Measurements from ENCODE around the gene SSNA1. TPM values are rescaled to one million over a fixed set of nuclear protein-coding genes. Genes with fewer than 3 reads are reported as not detected.

The SSNA1 gene, protein sequence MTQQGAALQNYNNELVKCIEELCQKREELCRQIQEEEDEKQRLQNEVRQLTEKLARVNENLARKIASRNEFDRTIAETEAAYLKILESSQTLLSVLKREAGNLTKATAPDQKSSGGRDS
- 38.2 TPM for total RNA-seq

DNA sequence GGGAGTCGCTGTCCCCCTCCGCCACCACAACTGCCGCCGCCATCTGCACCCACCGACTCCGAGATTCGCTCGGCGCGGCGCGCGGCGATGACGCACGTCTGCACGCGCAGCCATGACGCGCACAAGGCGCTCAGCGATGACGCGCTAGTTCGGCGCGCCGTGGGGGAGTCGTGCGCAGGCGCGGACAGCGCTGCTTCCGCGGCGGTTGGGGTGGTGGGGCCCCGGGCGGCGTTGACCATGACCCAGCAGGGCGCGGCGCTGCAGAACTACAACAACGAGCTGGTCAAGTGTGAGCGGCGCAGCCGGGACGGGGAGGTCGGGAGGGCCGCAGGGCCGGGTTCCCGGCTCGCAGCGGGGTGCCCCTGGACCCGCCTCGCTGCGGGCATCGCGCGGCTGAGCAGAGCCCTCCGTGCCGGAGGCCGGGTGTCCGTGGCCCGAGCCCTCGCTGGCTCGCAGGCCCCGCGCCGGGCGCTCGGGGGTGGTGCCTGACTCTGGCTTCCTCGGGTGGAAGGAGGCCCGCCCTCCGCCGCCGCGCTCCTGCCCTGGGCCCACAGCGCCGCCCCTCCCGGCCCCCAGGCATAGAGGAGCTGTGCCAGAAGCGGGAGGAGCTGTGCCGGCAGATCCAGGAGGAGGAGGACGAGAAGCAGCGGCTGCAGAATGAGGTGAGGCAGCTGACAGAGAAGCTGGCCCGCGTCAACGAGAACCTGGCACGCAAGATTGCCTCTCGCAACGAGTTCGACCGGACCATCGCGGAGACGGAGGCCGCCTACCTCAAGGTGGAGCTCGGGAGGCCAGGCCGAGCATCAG, at the start of gene SSNA1, which contains the start of gene ANAPC2:
Gene SSNA1, plus strand, starts transcription at position 187 of the 807 bp plus-strand sequence. Its CDS starts 51 bp downstream, at position 238.
Gene ANAPC2, minus strand, starts transcription at position 71 of the 807 bp plus-strand sequence. Its CDS starts 28 bp downstream, at position 43.
- Histone ChIP-seq H3K4me3 (ENCODE audit: low read length) (peak within 1 kb of the TSS; percentile 94), H3K27me3 (ENCODE audit: insufficient read depth, low read length) (no peaks in the 10 kb centered on the region), H3K9me3 (ENCODE audit: low read depth, low read length) (no peaks in the 10 kb centered on the region), H3K4me1 (ENCODE audit: insufficient read depth, low read length) (peaks cover 38% of the 10 kb centered on the region)

DNA sequence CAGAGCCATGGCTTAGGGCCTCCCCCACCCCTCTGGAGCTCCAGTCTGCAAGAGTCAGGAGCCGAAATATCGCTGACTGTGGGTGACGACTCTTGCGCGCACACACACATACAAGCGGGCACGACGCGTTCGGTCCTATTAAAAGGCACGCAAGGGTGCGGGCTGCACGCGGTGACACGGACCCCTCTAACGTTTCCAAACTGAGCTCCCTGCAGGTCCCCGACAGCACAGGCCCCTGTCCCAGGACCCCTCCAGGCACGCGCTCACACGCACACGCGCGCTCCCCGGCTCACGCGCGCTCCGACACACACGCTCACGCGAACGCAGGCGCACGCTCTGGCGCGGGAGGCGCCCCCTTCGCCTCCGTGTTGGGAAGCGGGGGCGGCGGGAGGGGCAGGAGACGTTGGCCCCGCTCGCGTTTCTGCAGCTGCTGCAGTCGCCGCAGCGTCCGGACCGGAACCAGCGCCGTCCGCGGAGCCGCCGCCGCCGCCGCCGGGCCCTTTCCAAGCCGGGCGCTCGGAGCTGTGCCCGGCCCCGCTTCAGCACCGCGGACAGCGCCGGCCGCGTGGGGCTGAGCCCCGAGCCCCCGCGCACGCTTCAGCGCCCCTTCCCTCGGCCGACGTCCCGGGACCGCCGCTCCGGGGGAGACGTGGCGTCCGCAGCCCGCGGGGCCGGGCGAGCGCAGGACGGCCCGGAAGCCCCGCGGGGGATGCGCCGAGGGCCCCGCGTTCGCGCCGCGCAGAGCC, 49.6 kb upstream of the SSNA1 start, which contains the start of gene GRIN1:
Gene GRIN1, plus strand, starts transcription at position 433 of the 746 bp plus-strand sequence. CDS start 333 bp downstream, outside the sequence.
- Histone ChIP-seq H3K4me3 (ENCODE audit: low read length) (no peak within 1 kb of the TSS), H3K27me3 (ENCODE audit: insufficient read depth, low read length) (peaks cover 42% of the 10 kb centered on the region), H3K4me1 (ENCODE audit: insufficient read depth, low read length) (no peaks in the 10 kb centered on the region), H3K9me3 (ENCODE audit: low read depth, low read length) (no peaks in the 10 kb centered on the region)

DNA sequence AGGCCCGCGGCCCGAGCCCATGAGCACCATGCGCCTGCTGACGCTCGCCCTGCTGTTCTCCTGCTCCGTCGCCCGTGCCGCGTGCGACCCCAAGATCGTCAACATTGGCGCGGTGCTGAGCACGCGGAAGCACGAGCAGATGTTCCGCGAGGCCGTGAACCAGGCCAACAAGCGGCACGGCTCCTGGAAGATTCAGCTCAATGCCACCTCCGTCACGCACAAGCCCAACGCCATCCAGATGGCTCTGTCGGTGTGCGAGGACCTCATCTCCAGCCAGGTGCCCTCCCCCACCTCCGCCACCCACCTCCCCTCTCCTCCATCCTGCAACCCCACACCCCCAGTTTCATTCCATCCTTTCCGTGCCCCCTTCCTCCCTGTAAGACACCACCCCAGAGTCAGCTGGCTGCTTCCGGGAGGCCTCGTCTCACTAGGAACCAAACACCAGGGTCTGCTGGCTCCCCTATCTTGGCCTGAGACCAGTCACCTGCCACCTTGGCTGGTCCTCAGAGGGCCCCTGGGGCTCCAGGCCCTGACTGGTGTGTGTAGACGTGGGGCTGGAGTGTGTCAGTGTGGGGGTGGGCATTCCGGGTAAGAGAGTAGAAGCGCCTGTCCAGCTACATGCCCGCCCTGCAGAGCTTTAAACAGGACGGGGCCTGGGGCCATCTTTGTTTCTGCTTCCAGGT, 48.9 kb upstream of the SSNA1 start:
- peaks cover 42% of the 10 kb centered on the region for H3K27me3 ChIP-seq (ENCODE audit: insufficient read depth, low read length)
- H3K4me3 ChIP-seq (ENCODE audit: low read length): no peak overlapping the region
- no peaks in the 10 kb centered on the region for H3K9me3 ChIP-seq (ENCODE audit: low read depth, low read length)
- no peaks in the 10 kb centered on the region for H3K4me1 ChIP-seq (ENCODE audit: insufficient read depth, low read length)

DNA sequence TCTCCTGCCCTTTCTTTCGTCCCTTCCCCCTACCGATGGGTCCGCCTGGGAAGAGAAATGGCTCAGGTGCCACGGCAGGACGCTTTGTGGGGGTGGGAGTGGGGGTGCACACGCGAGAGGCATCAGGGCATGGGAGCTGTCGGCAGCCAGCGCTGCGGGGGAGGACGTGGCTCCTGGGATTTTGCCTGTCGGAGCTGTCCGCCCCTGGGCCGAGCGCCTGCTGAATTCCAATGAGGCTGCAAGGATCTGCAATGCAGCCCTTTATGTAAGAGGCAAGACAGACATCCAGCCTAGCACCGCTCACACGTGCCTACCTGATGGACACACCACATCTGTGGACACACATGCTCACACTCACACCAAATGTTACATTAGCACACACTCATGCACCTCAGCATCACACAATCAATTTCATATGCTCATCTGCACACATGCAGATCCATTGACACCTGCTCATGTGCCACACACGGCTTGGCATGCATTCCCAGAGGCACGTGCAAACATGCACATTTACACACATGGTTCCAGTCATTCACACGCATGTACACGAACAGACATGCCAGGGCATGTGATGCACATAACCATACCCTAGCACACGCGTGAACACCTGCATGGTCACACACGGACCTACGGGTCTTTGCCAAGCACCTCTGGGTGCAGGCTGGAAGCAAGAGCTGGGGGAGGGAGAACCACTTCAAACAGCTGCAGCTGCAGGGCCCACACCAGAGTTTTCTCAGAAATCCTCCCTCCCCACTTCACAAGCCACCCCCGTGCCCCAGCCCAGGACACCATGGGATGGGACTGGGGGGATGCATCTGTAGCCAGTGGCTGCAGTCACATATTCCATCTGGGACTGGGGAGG, 48.1 kb upstream of the SSNA1 start:
- Histone ChIP-seq H3K27me3 (ENCODE audit: insufficient read depth, low read length) (peaks cover 42% of the 10 kb centered on the region), H3K4me1 (ENCODE audit: insufficient read depth, low read length) (no peaks in the 10 kb centered on the region), H3K4me3 (ENCODE audit: low read length) (no peak overlapping the region), H3K9me3 (ENCODE audit: low read depth, low read length) (no peaks in the 10 kb centered on the region)

DNA sequence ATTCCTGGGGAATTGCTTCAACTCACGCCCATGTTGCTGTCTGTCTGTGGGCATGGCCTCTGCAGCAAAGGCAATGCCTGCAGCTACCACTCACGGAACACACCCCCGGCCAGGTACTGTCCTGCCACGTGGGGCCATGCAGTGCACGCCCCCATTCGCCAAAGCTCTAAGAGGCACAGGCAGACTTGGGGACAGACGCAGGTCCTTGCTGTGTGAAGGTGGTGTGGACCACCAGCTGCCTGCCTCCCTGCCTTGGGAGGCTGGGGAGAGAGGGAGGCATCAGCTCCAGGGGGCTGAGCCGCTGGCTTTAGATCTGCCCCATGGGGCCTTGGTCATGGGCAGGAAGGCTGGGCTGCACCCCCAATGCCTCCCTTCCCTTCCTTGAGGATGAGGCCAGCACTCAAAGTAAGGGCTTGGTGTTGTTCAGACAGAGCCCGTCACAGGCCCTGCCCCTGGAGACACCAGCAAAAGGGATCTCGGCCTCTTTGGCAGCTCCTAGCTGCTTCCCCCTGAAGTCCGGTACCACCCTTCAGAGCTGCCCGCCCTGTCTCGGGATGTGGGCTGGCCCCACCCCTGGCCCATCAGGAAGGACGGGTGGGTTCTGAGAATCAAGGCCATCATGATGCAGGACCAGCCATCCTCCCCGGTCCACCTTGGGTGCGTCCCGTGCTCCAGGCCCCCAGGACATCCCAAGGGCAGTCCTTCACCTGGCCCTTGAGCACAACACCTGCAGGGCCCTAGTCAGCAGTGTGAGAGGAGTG, 47.2 kb upstream of the SSNA1 start:
- H3K4me1 ChIP-seq (ENCODE audit: insufficient read depth, low read length): no peaks in the 10 kb centered on the region
- no peaks in the 10 kb centered on the region for H3K9me3 ChIP-seq (ENCODE audit: low read depth, low read length)
- H3K4me3 ChIP-seq (ENCODE audit: low read length): no peak overlapping the region
- peaks cover 37% of the 10 kb centered on the region for H3K27me3 ChIP-seq (ENCODE audit: insufficient read depth, low read length)

DNA sequence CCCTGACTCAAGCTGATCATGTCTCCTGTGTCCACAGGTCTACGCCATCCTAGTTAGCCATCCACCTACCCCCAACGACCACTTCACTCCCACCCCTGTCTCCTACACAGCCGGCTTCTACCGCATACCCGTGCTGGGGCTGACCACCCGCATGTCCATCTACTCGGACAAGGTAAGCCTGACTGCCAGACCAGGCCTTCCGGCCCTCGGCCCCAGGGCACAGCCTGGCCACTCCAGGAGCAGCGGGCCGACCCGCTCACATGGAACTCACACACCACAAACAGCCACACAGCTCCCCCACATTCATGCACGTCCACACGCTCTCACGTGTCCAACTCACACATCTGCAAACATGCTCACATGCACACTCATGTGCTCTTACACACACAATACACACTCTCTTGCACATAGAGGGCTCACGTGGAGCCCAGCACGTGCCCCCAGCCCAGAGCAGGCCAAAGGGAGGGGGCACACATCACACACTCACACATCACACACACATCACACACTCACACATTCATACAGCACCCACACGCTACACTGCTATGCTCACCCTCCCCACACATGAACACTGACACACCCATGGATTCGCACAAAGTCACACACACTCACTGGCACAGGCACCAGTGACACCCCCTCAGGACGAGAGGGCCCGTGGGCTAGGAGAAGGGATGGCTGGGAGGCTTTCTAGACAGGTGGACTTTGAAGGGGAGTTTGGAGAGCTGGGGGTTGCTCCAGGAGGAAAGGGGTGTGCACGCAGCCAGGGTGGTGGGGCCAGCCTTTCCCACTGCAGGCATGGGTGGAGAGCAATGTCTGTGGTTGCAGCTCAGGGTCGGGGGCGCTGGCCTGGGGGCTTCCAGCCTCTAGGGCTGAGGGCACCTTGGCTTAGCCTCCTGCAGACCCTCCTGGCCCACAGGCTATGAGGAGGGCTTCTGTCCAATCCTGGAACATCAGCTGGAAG, 46.2 kb upstream of the SSNA1 start:
- H3K27me3 ChIP-seq (ENCODE audit: insufficient read depth, low read length): peaks cover 31% of the 10 kb centered on the region
- no peaks in the 10 kb centered on the region for H3K9me3 ChIP-seq (ENCODE audit: low read depth, low read length)
- H3K4me3 ChIP-seq (ENCODE audit: low read length): no peak overlapping the region
- no peaks in the 10 kb centered on the region for H3K4me1 ChIP-seq (ENCODE audit: insufficient read depth, low read length)

DNA sequence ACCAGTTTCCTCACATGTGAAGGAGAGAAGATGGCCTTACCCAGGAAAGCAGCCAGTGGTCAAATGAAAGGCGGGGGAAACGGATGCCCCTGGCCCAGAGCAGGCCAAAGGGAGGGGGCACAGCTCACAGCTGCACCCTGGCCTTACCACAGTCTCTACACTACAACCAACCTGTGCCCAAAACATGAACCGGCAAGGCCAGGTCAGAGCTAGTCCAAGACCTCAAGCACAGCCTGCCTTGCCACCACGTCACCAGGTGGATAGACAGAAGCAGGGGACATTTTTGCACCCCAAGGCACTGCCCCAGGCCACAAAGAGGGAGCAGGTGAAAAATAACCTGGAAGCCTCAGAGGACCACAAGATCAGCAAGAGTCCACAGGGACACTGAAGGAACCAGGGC, 45.0 kb upstream of the SSNA1 start:
- H3K9me3 ChIP-seq (ENCODE audit: low read depth, low read length): no peaks in the 10 kb centered on the region
- H3K4me3 ChIP-seq (ENCODE audit: low read length): no peak overlapping the region
- peaks cover 19% of the 10 kb centered on the region for H3K27me3 ChIP-seq (ENCODE audit: insufficient read depth, low read length)
- no peaks in the 10 kb centered on the region for H3K4me1 ChIP-seq (ENCODE audit: insufficient read depth, low read length)

DNA sequence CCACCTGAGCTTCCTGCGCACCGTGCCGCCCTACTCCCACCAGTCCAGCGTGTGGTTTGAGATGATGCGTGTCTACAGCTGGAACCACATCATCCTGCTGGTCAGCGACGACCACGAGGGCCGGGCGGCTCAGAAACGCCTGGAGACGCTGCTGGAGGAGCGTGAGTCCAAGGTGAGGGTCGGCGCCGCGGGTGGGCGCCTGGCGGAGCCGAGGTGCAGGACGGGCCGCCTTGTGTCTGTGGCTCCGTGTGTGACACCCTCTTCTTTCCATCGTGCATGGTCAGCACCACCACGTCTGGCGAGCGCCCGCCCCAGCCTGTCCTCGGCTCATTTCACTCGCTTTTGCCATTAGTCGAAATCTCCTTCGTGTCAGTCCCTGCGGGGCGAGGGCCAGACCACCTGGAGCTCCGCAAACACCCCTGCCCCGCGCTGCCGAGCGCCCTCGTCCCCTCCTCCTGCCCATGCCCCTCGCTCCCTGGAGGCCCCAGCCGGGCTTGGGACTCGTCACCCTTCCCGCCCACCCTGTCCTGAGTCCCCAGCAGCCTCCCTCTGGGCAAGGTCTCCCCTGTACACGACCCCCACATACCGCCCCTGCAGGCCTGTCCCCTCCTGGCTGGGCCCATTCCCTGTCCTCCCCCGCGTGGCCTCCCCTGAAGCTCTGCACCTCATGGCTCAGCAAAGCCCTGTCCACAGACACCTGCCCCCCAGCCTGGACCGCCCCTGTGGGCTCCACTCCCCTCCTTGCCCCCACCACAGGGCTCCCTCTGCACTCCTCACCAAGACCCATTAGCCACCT, 42.5 kb upstream of the SSNA1 start:
- no peak overlapping the region for H3K4me3 ChIP-seq (ENCODE audit: low read length)
- no peaks in the 10 kb centered on the region for H3K4me1 ChIP-seq (ENCODE audit: insufficient read depth, low read length)
- H3K27me3 ChIP-seq (ENCODE audit: insufficient read depth, low read length): peaks cover under 1% of the 10 kb centered on the region
- no peaks in the 10 kb centered on the region for H3K9me3 ChIP-seq (ENCODE audit: low read depth, low read length)

DNA sequence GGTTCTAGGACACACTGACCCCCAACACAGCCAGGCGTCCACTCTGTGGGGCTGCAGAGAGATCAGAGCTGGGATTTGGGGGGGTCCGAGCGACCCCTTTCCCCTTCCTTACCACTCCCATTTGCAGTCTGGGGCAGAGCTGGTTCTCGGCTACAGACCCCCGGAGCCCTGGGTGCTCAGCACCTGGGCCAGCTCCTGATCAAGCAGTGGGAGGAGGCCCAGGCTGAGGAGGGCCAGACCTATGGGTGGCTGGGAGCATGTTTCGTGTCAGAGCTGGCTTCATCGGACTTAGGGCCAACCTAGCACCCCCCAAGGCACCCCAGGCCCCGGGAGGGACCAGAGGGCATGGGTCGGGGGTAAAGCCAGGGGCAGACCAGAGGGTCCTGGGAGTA, 42.0 kb upstream of the SSNA1 start:
- Histone ChIP-seq H3K9me3 (ENCODE audit: low read depth, low read length) (no peaks in the 10 kb centered on the region), H3K27me3 (ENCODE audit: insufficient read depth, low read length) (no peaks in the 10 kb centered on the region), H3K4me3 (ENCODE audit: low read length) (no peak overlapping the region), H3K4me1 (ENCODE audit: insufficient read depth, low read length) (no peaks in the 10 kb centered on the region)

DNA sequence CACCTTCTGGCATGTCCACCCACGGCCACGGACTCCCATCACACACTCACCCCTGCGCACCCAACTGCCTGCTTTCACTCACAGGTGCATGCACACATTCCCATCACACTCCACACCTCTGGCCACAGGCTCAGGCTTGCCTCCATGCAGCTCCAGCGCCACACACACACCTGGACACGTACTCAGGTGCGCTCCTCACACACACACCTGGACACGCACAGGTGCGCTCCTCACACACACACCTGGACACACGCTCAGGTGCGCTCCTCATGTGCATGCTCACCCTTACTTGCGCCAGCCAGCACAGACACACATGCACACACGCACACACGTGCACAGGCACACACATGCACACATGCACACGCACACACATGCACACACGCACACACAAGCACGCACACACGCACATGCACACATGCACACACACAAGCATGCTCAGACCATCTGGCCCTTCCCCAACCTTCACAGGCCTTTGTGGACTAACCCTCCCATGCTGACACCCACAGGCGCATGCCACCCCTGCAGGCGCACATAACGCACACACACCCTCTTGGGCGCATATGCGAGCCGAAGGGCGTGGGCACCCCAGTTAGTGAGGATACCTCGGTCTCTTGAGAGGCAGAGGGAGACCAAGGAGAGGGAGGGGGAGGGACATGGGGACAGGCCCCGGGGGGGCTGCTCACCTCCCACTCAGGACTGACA, 41.2 kb upstream of the SSNA1 start:
- no peak overlapping the region for H3K4me3 ChIP-seq (ENCODE audit: low read length)
- H3K27me3 ChIP-seq (ENCODE audit: insufficient read depth, low read length): no peaks in the 10 kb centered on the region
- no peaks in the 10 kb centered on the region for H3K9me3 ChIP-seq (ENCODE audit: low read depth, low read length)
- no peaks in the 10 kb centered on the region for H3K4me1 ChIP-seq (ENCODE audit: insufficient read depth, low read length)

DNA sequence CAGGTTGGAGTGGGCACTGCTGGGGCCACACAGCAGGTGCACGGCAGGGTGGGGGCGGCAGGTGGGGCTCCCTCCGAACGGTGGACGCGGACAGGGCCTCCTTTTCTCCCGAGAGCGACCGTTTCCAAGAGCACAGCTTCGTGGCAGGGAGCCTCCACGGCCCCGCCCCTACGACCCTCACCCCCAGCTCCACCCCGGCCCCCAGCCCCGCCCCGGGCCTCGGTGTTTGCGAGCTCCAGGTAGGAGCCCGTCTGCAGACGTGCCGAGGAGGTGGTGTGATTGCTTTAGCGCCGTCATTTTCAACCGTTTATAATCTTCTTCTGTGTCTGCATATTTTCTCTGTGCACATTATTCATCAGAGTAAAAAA, 40.7 kb upstream of the SSNA1 start:
- Histone ChIP-seq H3K4me1 (ENCODE audit: insufficient read depth, low read length) (no peaks in the 10 kb centered on the region), H3K9me3 (ENCODE audit: low read depth, low read length) (no peaks in the 10 kb centered on the region), H3K4me3 (ENCODE audit: low read length) (no peak overlapping the region), H3K27me3 (ENCODE audit: insufficient read depth, low read length) (no peaks in the 10 kb centered on the region)

DNA sequence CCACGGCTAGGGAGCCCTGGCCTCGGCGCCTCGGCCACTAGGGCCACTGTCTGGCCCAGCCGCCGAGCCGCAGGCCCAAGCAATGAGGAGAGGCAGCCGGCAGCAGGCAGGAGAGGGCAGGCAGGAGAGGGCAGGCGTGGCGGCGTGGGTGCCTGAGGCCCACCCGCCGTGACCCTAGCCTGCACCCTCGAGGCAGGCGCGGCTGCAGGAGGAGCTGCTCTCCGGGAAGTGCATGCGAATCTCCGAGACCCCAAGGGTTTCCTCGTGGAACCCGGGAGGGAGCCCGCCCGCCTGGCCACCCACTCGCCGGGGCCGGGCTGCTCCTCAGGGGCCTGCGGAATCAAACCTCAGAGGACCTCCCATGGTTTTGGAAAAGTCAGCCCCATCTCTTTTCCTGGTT, 40.2 kb upstream of the SSNA1 start:
- H3K27me3 ChIP-seq (ENCODE audit: insufficient read depth, low read length): no peaks in the 10 kb centered on the region
- H3K4me1 ChIP-seq (ENCODE audit: insufficient read depth, low read length): no peaks in the 10 kb centered on the region
- no peaks in the 10 kb centered on the region for H3K9me3 ChIP-seq (ENCODE audit: low read depth, low read length)
- H3K4me3 ChIP-seq (ENCODE audit: low read length): no peak overlapping the region
